OCI-LY7 (cell line): ENCODE data around the gene PLPPR5. TPM values are rescaled to one million over a fixed set of nuclear protein-coding genes. Genes with fewer than 3 reads are reported as not detected.

ENCODE experiments used
- BruUV-seq: library from RNA; stranded (reverse); fragments of 400-500 nt; replicated peaks from 2 replicates; lab custom pipeline; 2021; lab: Mats Ljungman, UMichigan
- CTCF ChIA-PET: fragments of 300-600 bp; sonication (Branson Sonifier 250); formaldehyde crosslinking; loops from one replicate; lab custom pipeline; 2022; ENCODE audit warnings: antibody characterized with exemption; ENCODE audit not compliant: unreplicated experiment; lab: Charles Lee
- POLR2A ChIA-PET: fragments of 300-600 bp; sonication (Branson Sonifier 250); formaldehyde crosslinking; loops from one replicate; lab custom pipeline; 2022; ENCODE audit warnings: antibody characterized with exemption; lab: Charles Lee
- DNase-seq: peaks from one replicate; pipeline ENCODE4 v3.0.0-alpha.2; 2015; ENCODE audit warnings: low spot score
- H2AFZ ChIP-seq: fragments of 200-600 bp; sonication (generic), shearing (Covaris generic); 2 replicates; pipeline ENCODE4 v1.6.1; 2014; ENCODE audit warnings: mild to moderate bottlenecking, antibody characterized with exemption, low read length, moderate library complexity
- H3K27ac ChIP-seq: fragments of 200-600 bp; sonication (generic); 2 replicates; pipeline ENCODE4 v1.5.1; 2014; ENCODE audit warnings: mixed run types, low read depth, mild to moderate bottlenecking, moderate library complexity, low read length, inconsistent platforms; ENCODE audit not compliant: poor library complexity, severe bottlenecking
- H3K36me3 ChIP-seq: fragments of 200-600 bp; sonication (generic); 2 replicates; pipeline ENCODE4 v1.6.1; 2014; ENCODE audit warnings: mild to moderate bottlenecking, antibody characterized with exemption, low read length, moderate library complexity, mixed read lengths; ENCODE audit not compliant: insufficient read depth
- H3K4me1 ChIP-seq: fragments of 200-600 bp; sonication (generic); 2 replicates; pipeline ENCODE4 v1.5.1; 2014; ENCODE audit warnings: mild to moderate bottlenecking, low read length; ENCODE audit not compliant: insufficient read depth, poor library complexity, severe bottlenecking
- H3K4me2 ChIP-seq: fragments of 200-600 bp; sonication (generic); 2 replicates; pipeline ENCODE4 v1.6.1; 2014; ENCODE audit warnings: mild to moderate bottlenecking, low read length
- H3K4me3 ChIP-seq: fragments of 200-600 bp; sonication (generic); 2 replicates; pipeline ENCODE4 v1.5.1; 2014; ENCODE audit warnings: mild to moderate bottlenecking, low read depth, low read length; ENCODE audit not compliant: poor library complexity, severe bottlenecking
- H3K79me2 ChIP-seq: fragments of 200-600 bp; sonication (generic); 2 replicates; pipeline ENCODE4 v1.6.1; 2016; ENCODE audit warnings: low read depth, mild to moderate bottlenecking, low read length, moderate library complexity, mixed read lengths; ENCODE audit not compliant: insufficient read depth
- H3K9me2 ChIP-seq: fragments of 200-600 bp; sonication (generic); 2 replicates; pipeline ENCODE4 v1.6.1; 2016; ENCODE audit warnings: mild to moderate bottlenecking, low read length, mixed read lengths; ENCODE audit not compliant: insufficient read depth
- H3K9me3 ChIP-seq: fragments of 200-600 bp; sonication (generic); 2 replicates; pipeline ENCODE4 v1.6.1; 2014; ENCODE audit warnings: mild to moderate bottlenecking, mixed run types, low read length, mixed read lengths
- H4K20me1 ChIP-seq: fragments of 200-600 bp; sonication (generic); 2 replicates; pipeline ENCODE4 v1.6.1; 2014; ENCODE audit warnings: mild to moderate bottlenecking, antibody characterized with exemption, low read length, moderate library complexity, mixed read lengths; ENCODE audit not compliant: insufficient read depth
- CTCF ChIP-seq: fragments of 200-600 bp; sonication (generic); conservative IDR thresholded peaks from 2 replicates; pipeline ENCODE4 v1.5.1; 2014; ENCODE audit warnings: mild to moderate bottlenecking, antibody characterized with exemption, low read length, moderate library complexity, mixed read lengths
- EZH2phosphoT487 ChIP-seq: fragments of 200-600 bp; sonication (generic); IDR thresholded peaks from 2 replicates; pipeline ENCODE4 v1.6.1; 2018; ENCODE audit warnings: low read depth, borderline replicate concordance, mild to moderate bottlenecking, mixed run types, antibody characterized with exemption, low read length, moderate library complexity, mixed read lengths
- intact Hi-C: fragments of 100-400 bp; cut with micrococcal nuclease; formaldehyde crosslinking; loops from one replicate; pipeline ENCODE4 v1.10.0; 2022; ENCODE audit not compliant: unreplicated experiment
- total RNA-seq, 2 experiments: library from RNA; depleted of rRNA in 1 of 2; stranded (reverse); fragments of >200 nt in 1 of 2; shearing (Covaris generic) in 1 of 2; gene quantifications; 2 replicates each; pipeline ENCODE4 v1.2.3, GENCODE V29; 2014 to 2022

Gene PLPPR5
- total RNA-seq, 2 experiments from 2014 or later: not detected

- no TSS peak for BruUV-seq
- POLR2A ChIA-PET: interaction anchor here (1.0 kb wide), 1 partner anchor 12 kb away, joined by 3 read pairs; no protein-coding TSS in a partner anchor
Measured at GRCh38 chr1:98947071-98947470, 57.6 kb downstream of the PLPPR5 start.

GRCh38 chr1:98940722-98941079 is 64.0 kb downstream of the PLPPR5 start:
- ChIA-PET POLR2A (no interaction called here), CTCF (interaction anchor here (0.6 kb wide), 1 partner anchor 617 kb away, joined by 3 read pairs; no protein-coding TSS in a partner anchor)
- TF ChIP-seq EZH2phosphoT487 (no peak), CTCF (no peak)
- Histone ChIP-seq H3K79me2 (no peaks in the 10 kb centered on the region), H3K36me3 (no peaks in the 10 kb centered on the region), H4K20me1 (no peaks in the 10 kb centered on the region), H3K4me1 (no peaks in the 10 kb centered on the region), H3K4me3 (no peak overlapping the region), H3K9me3 (no peaks in the 10 kb centered on the region), H2AFZ (no peak overlapping the region), H3K4me2 (no peak overlapping the region), H3K27ac (no peak overlapping the region), H3K9me2 (no peaks in the 10 kb centered on the region)
- intact Hi-C loops: no loop called here
- DNase-seq: no peak
- no TSS peak for BruUV-seq

More at GRCh38 chr1:98947071-98947470, 57.6 kb downstream of the PLPPR5 start:
- Histone ChIP-seq H3K4me3 (no peak overlapping the region), H3K9me2 (no peaks in the 10 kb centered on the region), H3K9me3 (no peaks in the 10 kb centered on the region), H2AFZ (no peak overlapping the region), H3K27ac (no peak overlapping the region), H3K79me2 (no peaks in the 10 kb centered on the region), H3K36me3 (no peaks in the 10 kb centered on the region), H3K4me2 (no peak overlapping the region), H3K4me1 (no peaks in the 10 kb centered on the region), H4K20me1 (no peaks in the 10 kb centered on the region)
- DNase-seq: no peak
- intact Hi-C loops: no loop called here
- TF ChIP-seq EZH2phosphoT487: no peak
- TF ChIP-seq CTCF: no peak
- CTCF ChIA-PET: no interaction called here

- Histone ChIP-seq H3K4me2 (no peak overlapping the region), H4K20me1 (no peaks in the 10 kb centered on the region), H2AFZ (no peak overlapping the region), H3K9me3 (no peaks in the 10 kb centered on the region), H3K9me2 (no peaks in the 10 kb centered on the region), H3K4me1 (no peaks in the 10 kb centered on the region), H3K36me3 (no peaks in the 10 kb centered on the region), H3K79me2 (no peaks in the 10 kb centered on the region), H3K4me3 (no peak overlapping the region), H3K27ac (no peak overlapping the region)
- DNase-seq: no peak
- intact Hi-C loops: no loop called here
- ChIA-PET POLR2A (no interaction called here), CTCF (no interaction called here)
- TF ChIP-seq CTCF: no peak
- no peak for TF ChIP-seq EZH2phosphoT487
- no TSS peak for BruUV-seq
Measured at GRCh38 chr1:98940069-98940721, 64.5 kb downstream of the PLPPR5 start.
